Measurements from ENCODE around the gene STING1.
"Not testable (repeated sequence)": the region's sequence is repeated elsewhere in the genome, so short reads cannot be mapped to it uniquely, and the experiment has no call there.

- TF ChIP-seq POLR2A, CTCF (IDR thresholded peaks at IDR 0.05): not testable (repeated sequence)
Observed at GRCh38 chr5:139504722-139505121, 22.2 kb upstream of the STING1 start.

All from testis (tissue), 2 donors.